GM19238 (cell line): ENCODE results near the gene ZBTB42.
"Not testable (repeated sequence)": the region's sequence is repeated elsewhere in the genome, so short reads cannot be mapped to it uniquely, and the experiment has no call there.

ENCODE experiments used
- DNase-seq: peaks from one replicate; pipeline ENCODE4 v3.0.0; 2011; ENCODE audit warnings: low spot score; ENCODE audit not compliant: insufficient read length

ZBTB42 gene

DNA sequence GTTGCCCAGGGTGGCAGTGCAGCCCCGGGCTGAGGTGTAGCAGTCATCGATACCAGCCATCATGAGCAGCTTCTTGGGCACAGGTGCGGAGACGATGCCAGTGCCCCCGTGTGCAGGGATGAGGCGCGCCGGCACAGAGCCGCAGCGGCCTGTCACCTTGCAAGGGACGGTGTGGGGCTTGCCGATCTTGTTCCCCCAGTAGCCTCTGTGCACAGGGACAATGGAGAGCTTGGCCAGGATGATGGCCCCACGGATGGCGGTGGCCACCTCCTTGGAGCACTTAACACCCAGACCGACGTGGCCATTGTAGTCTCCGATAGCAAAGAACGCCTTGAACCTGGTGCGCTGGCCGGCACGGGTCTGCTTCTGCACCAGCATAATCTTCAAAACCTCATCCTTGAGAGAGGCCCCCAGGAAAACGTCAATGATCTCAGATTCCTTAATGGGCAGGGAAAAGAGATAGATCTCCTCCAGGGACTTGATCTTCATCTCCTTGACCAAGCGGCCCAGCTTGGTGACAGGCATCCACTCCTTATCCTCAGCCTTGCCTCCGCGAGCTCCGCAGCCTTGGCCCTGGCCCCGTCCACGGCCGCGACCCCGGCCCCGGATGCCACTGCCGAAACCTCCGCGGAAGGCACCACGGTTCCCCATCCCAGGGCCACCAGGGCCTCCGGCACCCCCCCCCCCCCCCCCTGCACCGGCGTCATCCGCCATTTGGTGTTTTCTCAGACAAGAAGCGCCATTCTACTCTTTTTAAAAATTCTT lies 35.5 kb downstream of the ZBTB42 start:
- not testable (repeated sequence) for DNase-seq

GRCh38 chr14:104841730-104842129 lies 40.8 kb downstream of the ZBTB42 start:
- no peak for DNase-seq

GRCh38 chr14:104843006-104843405 lies 42.1 kb downstream of the ZBTB42 start:
- DNase-seq, result no peak

- no peak for DNase-seq
These were observed 42.8 kb downstream of the ZBTB42 start for GRCh38 chr14:104843442-104844305.

DNA sequence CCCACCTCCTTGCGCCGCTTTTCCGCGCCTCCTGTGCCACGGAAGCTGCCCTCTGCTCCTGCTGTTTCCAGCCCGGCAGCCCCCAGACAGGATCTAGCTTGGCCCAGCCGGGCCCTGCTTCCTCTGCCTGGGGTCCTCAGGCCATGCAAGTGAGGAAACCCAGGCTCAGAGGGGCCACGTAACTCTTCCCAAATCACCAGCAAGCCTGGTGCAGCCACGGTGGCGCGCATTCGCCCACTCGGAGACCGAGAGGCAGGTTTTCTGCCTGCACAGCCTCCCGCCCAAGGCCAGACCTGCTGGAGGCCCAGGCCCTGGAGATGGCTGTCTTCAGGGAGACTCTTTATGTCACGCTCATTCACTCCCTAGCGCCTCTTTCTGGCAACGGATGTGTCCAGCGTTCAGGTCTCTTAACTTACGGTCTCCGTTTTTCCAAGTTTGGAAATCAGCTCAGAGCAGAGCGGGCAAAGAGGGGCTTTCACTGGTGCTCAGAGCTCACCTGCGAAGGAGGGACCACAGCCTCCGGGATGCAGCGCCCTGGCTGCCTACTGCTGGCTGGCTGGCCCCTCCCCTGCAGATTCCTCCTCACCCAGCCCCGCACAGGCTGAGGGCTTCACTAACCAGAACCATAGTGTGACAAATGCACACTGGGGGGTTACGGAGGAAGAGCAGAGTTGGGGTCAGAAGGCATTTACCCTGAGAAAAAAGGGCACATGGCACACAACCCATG lies 43.6 kb downstream of the ZBTB42 start:
- no peak for DNase-seq

- no peak for DNase-seq
These were observed 44.2 kb downstream of the ZBTB42 start for GRCh38 chr14:104845033-104845666.

DNA sequence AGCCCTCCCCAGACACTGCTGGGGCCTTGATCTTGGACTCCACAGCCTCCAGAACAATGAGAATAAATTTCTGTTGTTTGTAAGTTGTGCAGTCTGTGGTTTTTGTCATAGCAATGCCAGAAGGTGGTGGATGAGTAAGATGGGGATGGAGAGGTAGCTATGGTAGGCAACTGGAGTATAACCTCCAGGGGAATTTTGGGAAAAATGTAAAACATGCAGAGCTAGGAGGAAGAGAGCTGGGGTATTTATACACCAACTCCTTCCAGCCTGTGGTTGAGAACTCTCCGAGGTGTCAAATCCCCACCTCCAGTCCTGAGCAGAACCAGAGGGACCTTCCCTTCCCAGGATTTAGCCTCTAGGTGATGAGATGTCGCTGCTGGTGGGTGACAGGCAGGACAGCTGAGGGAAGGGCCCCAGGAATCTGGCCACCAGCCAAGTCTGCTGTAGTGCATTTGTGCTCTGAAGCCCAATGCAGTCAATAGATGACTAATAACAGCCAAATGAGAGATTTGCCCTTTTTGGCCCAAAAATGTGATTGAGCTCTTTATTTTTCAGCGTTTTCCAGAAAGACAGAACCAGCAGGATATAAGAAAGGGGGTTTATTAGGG lies 45.0 kb downstream of the ZBTB42 start:
- no peak for DNase-seq

GRCh38 chr14:104852280-104852663 lies 51.4 kb downstream of the ZBTB42 start:
- DNase-seq, result no peak
